H1 (cell line): ENCODE data around the gene SYNGR4. TPM values are rescaled to one million over a fixed set of nuclear protein-coding genes. Genes with fewer than 3 reads are reported as not detected.

Experiments used
- CTCF ChIA-PET: fragments of 300-600 bp; sonication (Branson Sonifier 250); formaldehyde crosslinking; loops from one replicate; lab custom pipeline; 2021; ENCODE audit not compliant: partially characterized antibody; lab: Charles Lee
- POLR2A ChIA-PET: fragments of 300-600 bp; sonication (Branson Sonifier 250); formaldehyde crosslinking; loops from one replicate; lab custom pipeline; 2021; ENCODE audit warnings: inconsistent platforms; ENCODE audit not compliant: partially characterized antibody; lab: Charles Lee
- DNase-seq, 2 experiments: peaks; one replicate each; pipeline versions ENCODE4 v3.0.0 to v3.0.0-alpha.2; 2010 to 2022; ENCODE audit warnings: low spot score in 2 of 2, low read depth in 1 of 2, mixed read lengths in 1 of 2
- FAIRE-seq: peaks from 2 replicates; lab custom pipeline; 2011; peaks lifted over from hg19 to GRCh38; lab: Jason Lieb, UNC
- H2AFZ ChIP-seq: 2 replicates; pipeline ENCODE4 v1.8.1; 2012; ENCODE audit warnings: low read length, inconsistent platforms
- H2AK5ac ChIP-seq: 2 replicates; pipeline ENCODE4 v1.6.1; 2013; ENCODE audit warnings: low read depth, low read length
- H2BK120ac ChIP-seq: replicated peaks from 2 replicates; pipeline ENCODE3; 2013; ENCODE audit warnings: low read depth, low read length, inconsistent platforms
- H2BK12ac ChIP-seq: 2 replicates; pipeline ENCODE4 v1.6.1; 2013; ENCODE audit warnings: low read depth, low read length
- H2BK15ac ChIP-seq: 2 replicates; pipeline ENCODE4 v1.6.1; 2013; ENCODE audit warnings: low read length
- H2BK20ac ChIP-seq: 2 replicates; pipeline ENCODE4 v1.6.1; 2013; ENCODE audit warnings: low read length
- H2BK5ac ChIP-seq: 2 replicates; pipeline ENCODE4 v1.6.1; 2013; ENCODE audit warnings: low read depth, low read length
- H3K14ac ChIP-seq: 2 replicates; pipeline ENCODE4 v1.6.1; 2013; ENCODE audit warnings: inconsistent platforms; ENCODE audit not compliant: insufficient read length
- H3K18ac ChIP-seq: 2 replicates; pipeline ENCODE4 v1.6.1; 2013; ENCODE audit warnings: low read length; ENCODE audit errors: extremely low read depth
- H3K23ac ChIP-seq: 2 replicates; pipeline ENCODE4 v1.6.1; 2013; ENCODE audit warnings: inconsistent platforms; ENCODE audit not compliant: insufficient read length
- H3K23me2 ChIP-seq: 2 replicates; pipeline ENCODE4 v1.6.1; 2013; ENCODE audit warnings: low read depth, low read length
- H3K27ac ChIP-seq: 2 replicates; pipeline ENCODE4 v1.6.1; 2011; ENCODE audit warnings: low read depth, low read length, inconsistent platforms
- H3K27me3 ChIP-seq, 4 experiments: replicated peaks in 1 of 4; 1 replicate in 1 of 4; 2 replicates in 3 of 4; pipeline versions ENCODE4 v1.6.1 to v1.8.1; 2011 to 2013; ENCODE audit warnings: low read length in 3 of 4, mild to moderate bottlenecking in 3 of 4, inconsistent platforms in 2 of 4, mixed read lengths in 2 of 4, moderate library complexity in 1 of 4; ENCODE audit not compliant: control insufficient read depth in 3 of 4, insufficient read depth in 3 of 4; ENCODE audit errors: extremely low read depth in 1 of 4
- H3K36me3 ChIP-seq, 4 experiments: 2 replicates each; pipeline versions ENCODE4 v1.6.1 to v1.8.1; 2011 to 2013; ENCODE audit warnings: mild to moderate bottlenecking in 4 of 4, low read length in 3 of 4, moderate library complexity in 2 of 4, control low read depth in 1 of 4, inconsistent platforms in 1 of 4; ENCODE audit not compliant: insufficient read depth in 4 of 4, control insufficient read depth in 2 of 4
- H3K4ac ChIP-seq: replicated peaks from 2 replicates; pipeline ENCODE3; 2013; ENCODE audit warnings: low read length, low read depth, mixed read lengths, inconsistent platforms; ENCODE audit not compliant: insufficient read length
- H3K4me1 ChIP-seq, 4 experiments: replicated peaks in 1 of 4; 1 replicate in 1 of 4; 2 replicates in 3 of 4; pipeline versions ENCODE4 v1.6.1 to v1.8.1; 2011 to 2013; ENCODE audit warnings: low read length in 3 of 4, inconsistent platforms in 2 of 4, mixed read lengths in 1 of 4; ENCODE audit not compliant: insufficient read depth in 4 of 4, control insufficient read depth in 3 of 4
- H3K4me2 ChIP-seq, 2 experiments: 2 replicates each; pipeline versions ENCODE4 v1.6.1 to v1.8.1; 2011 to 2013; ENCODE audit warnings: low read depth in 2 of 2, low read length in 2 of 2, control low read depth in 1 of 2, inconsistent platforms in 1 of 2, mild to moderate bottlenecking in 1 of 2; ENCODE audit not compliant: insufficient read depth in 1 of 2
- H3K4me3 ChIP-seq, 4 experiments: fragments of 200-600, 300-600 bp in 1 of 4; sonication (generic), shearing (Covaris generic), sonication (Bioruptor Twin) in 1 of 4; 2 replicates each; pipeline versions ENCODE4 v1.5.1 to v1.8.1; 2011 to 2016; ENCODE audit warnings: low read length in 4 of 4, low read depth in 3 of 4, control low read depth in 2 of 4, inconsistent platforms in 2 of 4, mild to moderate bottlenecking in 2 of 4, mixed read lengths in 1 of 4, moderate library complexity in 1 of 4; ENCODE audit not compliant: insufficient read depth in 2 of 4; ENCODE audit errors: extremely low read depth in 1 of 4
- H3K56ac ChIP-seq: replicated peaks from 2 replicates; pipeline ENCODE3; 2013; ENCODE audit warnings: low read depth, mild to moderate bottlenecking, mixed read lengths, low read length, inconsistent platforms; ENCODE audit not compliant: insufficient read length
- H3K79me1 ChIP-seq: 2 replicates; pipeline ENCODE4 v1.6.1; 2013; ENCODE audit warnings: low read depth, low read length, control low read depth
- H3K79me2 ChIP-seq, 2 experiments: 2 replicates each; pipeline versions ENCODE4 v1.6.1 to v1.8.1; 2012 to 2013; ENCODE audit warnings: low read length in 2 of 2, mild to moderate bottlenecking in 2 of 2, inconsistent platforms in 1 of 2; ENCODE audit not compliant: insufficient read depth in 2 of 2, control insufficient read depth in 1 of 2
- H3K9ac ChIP-seq, 4 experiments: replicated peaks in 1 of 4; 1 replicate in 1 of 4; 2 replicates in 3 of 4; pipeline versions ENCODE4 v1.6.1 to v1.8.1; 2011 to 2013; ENCODE audit warnings: low read depth in 3 of 4, low read length in 3 of 4, control low read depth in 2 of 4, mild to moderate bottlenecking in 2 of 4, moderate library complexity in 2 of 4, inconsistent platforms in 1 of 4; ENCODE audit errors: extremely low read depth in 1 of 4
- H3K9me3 ChIP-seq, 2 experiments: 2 replicates each; pipeline versions ENCODE4 v1.6.1 to v1.8.1; 2012 to 2013; ENCODE audit warnings: mild to moderate bottlenecking in 2 of 2, moderate library complexity in 2 of 2, control low read depth in 1 of 2, inconsistent platforms in 1 of 2, low read depth in 1 of 2, low read length in 1 of 2, mixed read lengths in 1 of 2; ENCODE audit not compliant: insufficient read depth in 2 of 2
- H4K20me1 ChIP-seq, 2 experiments: replicated peaks in 1 of 2; 2 replicates each; pipeline versions ENCODE3 to v1.8.1; 2011 to 2013; ENCODE audit warnings: inconsistent platforms in 2 of 2, low read length in 2 of 2, mild to moderate bottlenecking in 1 of 2; ENCODE audit not compliant: insufficient read depth in 2 of 2, control insufficient read depth in 1 of 2
- H4K5ac ChIP-seq: 2 replicates; pipeline ENCODE4 v1.6.1; 2013; ENCODE audit warnings: low read length, low read depth, mixed read lengths, inconsistent platforms; ENCODE audit not compliant: insufficient read length
- H4K8ac ChIP-seq: 2 replicates; pipeline ENCODE4 v1.8.0; 2013; ENCODE audit warnings: mild to moderate bottlenecking, moderate library complexity, low read length, inconsistent platforms; ENCODE audit not compliant: insufficient read depth; ENCODE audit errors: extremely low read depth
- H4K91ac ChIP-seq: replicated peaks from 2 replicates; pipeline ENCODE3; 2013; ENCODE audit warnings: low read length, mixed read lengths, inconsistent platforms; ENCODE audit not compliant: insufficient read length
- BACH1 ChIP-seq: IDR thresholded peaks from 2 replicates; pipeline ENCODE4 v1.6.1; 2012; ENCODE audit warnings: low read length, improper control_type of control experiment
- JUND ChIP-seq: IDR thresholded peaks from 2 replicates; pipeline ENCODE4 v1.6.1; 2011; ENCODE audit warnings: mild to moderate bottlenecking, improper control_type of control experiment, low read length
- MAFK ChIP-seq: IDR thresholded peaks from 2 replicates; pipeline ENCODE4 v1.6.1; 2012; ENCODE audit warnings: low read depth, mild to moderate bottlenecking, improper control_type of control experiment, low read length
- SIN3A ChIP-seq, 2 experiments: IDR thresholded peaks in 1 of 2; conservative IDR thresholded peaks in 1 of 2; 2 replicates each; pipeline ENCODE4 v1.6.1; 2011 to 2012; ENCODE audit warnings: low read length in 2 of 2, improper control_type of control experiment in 1 of 2, low read depth in 1 of 2, mild to moderate bottlenecking in 1 of 2
- WGBS, 2 experiments: shearing (Covaris generic) in 1 of 2; methylation state at CpG; one replicate each; pipeline versions ENCODE4 v1.1.6 to v1.1.7; 2013 to 2015; ENCODE audit warnings: low lambda C conversion rate in 2 of 2, mixed read lengths in 2 of 2, inconsistent platforms in 1 of 2, low coverage in 1 of 2, missing lambda C conversion rate in 1 of 2; ENCODE audit not compliant: insufficient replicate concordance in 2 of 2, insufficient coverage in 1 of 2, insufficient read length in 1 of 2; ENCODE audit errors: extremely low coverage in 1 of 2, missing lambda C conversion rate in 1 of 2; 5-methylcytosine and 5-hydroxymethylcytosine counted together
- polyA plus RNA-seq, 7 experiments: library from polyadenylated mRNA; depleted of rRNA in 3 of 7; stranded (reverse) in 5 of 7; unstranded in 2 of 7; fragments of >200 nt in 5 of 7; fragments of 200-250 nt in 2 of 7; gene quantifications; 1 replicate in 5 of 7; 2 replicates in 1 of 7; 4 replicates in 1 of 7; pipeline versions ENCODE4 v1.2.1 to v1.2.3, GENCODE V29; 2011 to 2013; ENCODE audit warnings: missing spikeins in 2 of 7, mixed read lengths in 2 of 7
- total RNA-seq: library from RNA; stranded (reverse); fragmentation: NEBNext Ultra II Directional; extraction: Animal tissue kit (Norgen Biotek cat#: 25700); gene quantifications from 2 replicates; pipeline ENCODE4 v1.2.1, GENCODE V29; 2021

The SYNGR4 gene
- total and polyA plus RNA-seq, 2 of the 8 experiments (the other 6 are each of a cell fraction or from before 2014, with no cell fraction given) = 0.41 TPM; not detected in 1

DNA sequence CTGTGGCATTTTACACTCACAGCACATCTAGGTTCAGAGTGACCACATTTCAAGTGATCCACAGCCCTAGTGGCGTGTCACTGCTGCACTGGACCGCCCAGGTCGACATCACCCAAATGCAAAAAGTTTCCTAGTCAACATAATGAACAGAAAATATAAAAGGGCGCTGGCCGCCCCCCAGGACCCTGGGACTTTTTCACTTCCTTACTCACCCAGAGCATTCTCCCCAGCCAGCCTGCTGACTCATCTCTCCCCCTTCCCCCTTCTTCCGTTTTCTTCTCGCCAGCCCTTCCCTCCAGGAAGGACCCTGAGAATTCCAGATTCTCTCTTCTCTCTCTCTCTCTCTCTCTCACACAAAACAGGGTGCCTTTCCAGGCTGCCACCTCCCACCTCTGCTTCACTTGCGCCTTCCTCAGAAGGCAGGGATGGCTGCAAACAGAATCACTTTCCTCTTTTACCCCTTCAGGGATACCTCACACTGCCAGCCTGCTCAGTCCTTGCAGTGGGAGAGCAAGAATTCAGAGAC is 60.6 kb downstream of the SYNGR4 start:
- Histone ChIP-seq H3K14ac (no peak overlapping the region), H3K79me2 (no peaks in the 10 kb centered on the region), H3K27ac (no peak overlapping the region; the same call in 1 of the 2 replicates), H4K5ac (peak overlapping the region; percentile 96), H3K4me3 (no peak overlapping the region; a peak in 1 of 8 replicates), H3K18ac (peak overlapping the region; percentile 90), H2BK120ac (no peak overlapping the region), H4K91ac (peak overlapping the region; percentile 91), H3K79me1 (no peaks in the 10 kb centered on the region), H3K27me3 (no peaks in the 10 kb centered on the region), H4K20me1 (no peaks in the 10 kb centered on the region), H3K23ac (no peak overlapping the region), H2BK15ac (peak overlapping the region; percentile 29; the same call in 1 of the 2 replicates), H3K4me1 (no peaks in the 10 kb centered on the region), H3K36me3 (peaks cover 0 to 1% (median 0%) of the 10 kb centered on the region in 4 experiments; a peak in 1 of 8 replicates), H2AK5ac (no peak overlapping the region), H3K4ac (no peak overlapping the region), H2BK12ac (peak overlapping the region; percentile 50; the same call in 1 of the 2 replicates), H3K4me2 (peak overlapping the region; percentile 30 to 62; a peak in 3 of 4 replicates), H2BK20ac (no peak overlapping the region), H2BK5ac (peak overlapping the region; percentile 93), H3K9me3 (no peaks in the 10 kb centered on the region), H3K23me2 (no peaks in the 10 kb centered on the region), H4K8ac (no peak overlapping the region; the same call in 1 of the 2 replicates), H2AFZ (0 out of 2 replicates have a peak overlapping the region, but pooled peaks have one; percentile 62), H3K9ac (peak overlapping the region in 1 of 4 experiments; percentile 56; a peak in 2 of 7 replicates), H3K56ac (no peak overlapping the region)
- TF ChIP-seq MAFK (peak; percentile 64; the same call in 1 of the 2 replicates), SIN3A (conservative IDR thresholded peaks at IDR 0.05 in 1 of 2, IDR thresholded peaks at IDR 0.05 in 1 of 2; ENCODE audit: low read depth in 1 of 2, low read length in 2 of 2) (no peak), JUND (peak; percentile 80), BACH1 (peak; percentile 82)
- DNase-seq (no peak), FAIRE-seq (no peak)
- POLR2A ChIA-PET = no interaction called here
- 55% methylated on average over 7 of the region's 8 CpGs; no CpG with 5 or more reads in 1 of the 2 experiments for WGBS, 2 experiments
- CTCF ChIA-PET = no interaction called here
